ENCODE results near the gene ADORA2B.
"Not testable (repeated sequence)": the region's sequence is repeated elsewhere in the genome, so short reads cannot be mapped to it uniquely, and the experiment has no call there.

ADORA2B gene

GRCh38 chr17:15944759-15945526 lies at the start of gene ADORA2B:
Gene ADORA2B (plus strand): TSS chr17:15945130. CDS start chr17:15945249, 119 bp downstream.
- DNase-seq (ENCODE audit: low read depth in 2 of 2): no peak

DNA sequence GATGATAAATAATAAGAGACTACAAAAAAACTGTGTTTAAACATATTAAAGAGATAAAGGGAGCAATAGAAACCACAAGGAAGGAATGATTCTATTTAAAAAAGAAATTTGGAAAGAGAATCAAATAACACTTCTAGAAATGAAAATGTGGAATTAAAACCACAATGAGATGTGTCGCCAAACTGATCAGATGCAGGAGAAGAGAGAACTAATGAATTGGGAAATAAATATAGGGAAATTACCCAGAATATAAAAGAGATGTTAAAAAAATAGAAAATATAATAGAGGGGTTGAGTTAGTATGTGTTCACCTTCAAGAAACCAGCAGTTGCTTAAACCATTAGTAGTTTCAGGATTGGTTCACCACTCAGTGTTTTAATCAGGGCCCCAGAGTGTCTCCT lies 48.7 kb upstream of the ADORA2B start:
- DNase-seq (ENCODE audit: low read depth in 2 of 2): no peak

DNA sequence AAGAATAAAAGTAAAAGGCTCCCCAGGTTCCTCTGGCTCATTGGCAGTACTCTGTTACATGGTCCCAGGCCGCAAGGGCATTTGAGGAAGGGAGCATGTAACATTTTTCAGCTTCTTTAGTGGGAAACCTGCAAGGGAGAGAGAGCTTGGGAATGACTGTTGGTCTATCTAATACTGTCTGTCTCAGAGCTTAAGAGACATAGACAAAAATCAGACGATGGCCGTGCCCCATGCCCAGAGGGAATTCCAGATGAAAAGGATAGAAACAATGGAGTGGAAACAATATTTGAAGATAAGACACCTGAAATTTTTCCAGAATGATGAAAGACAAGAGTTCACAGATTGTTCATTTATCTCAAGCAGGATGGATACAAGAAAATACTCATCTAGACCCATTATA lies 48.1 kb upstream of the ADORA2B start:
- DNase-seq (ENCODE audit: low read depth in 2 of 2): no peak

- DNase-seq (ENCODE audit: low read depth in 2 of 2): not testable (repeated sequence)
Measured at GRCh38 chr17:15899596-15899995, 45.3 kb upstream of the ADORA2B start.

DNA sequence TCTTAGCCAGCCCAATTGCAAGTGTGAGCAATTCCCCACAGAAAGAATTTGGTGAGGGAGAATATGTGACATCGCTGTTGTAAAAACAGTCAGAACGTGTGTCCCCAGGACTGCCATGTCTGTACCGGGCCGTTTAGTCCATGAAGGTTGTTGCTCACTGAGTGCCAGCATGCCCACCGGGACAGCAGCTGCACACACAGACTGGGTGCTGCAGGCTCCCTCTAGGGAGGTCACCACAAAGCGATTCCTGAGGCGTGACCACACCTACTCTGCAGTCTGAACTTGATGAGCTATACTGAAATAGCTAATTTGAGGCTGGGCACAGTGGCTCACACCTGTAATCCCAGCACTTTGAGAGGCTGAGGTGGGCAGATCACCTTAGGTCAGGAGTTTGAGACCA lies 44.1 kb upstream of the ADORA2B start:
- no peak for DNase-seq (ENCODE audit: low read depth in 2 of 2)

GRCh38 chr17:15905236-15905635 lies 39.7 kb upstream of the ADORA2B start:
- not testable (repeated sequence) for DNase-seq (ENCODE audit: low read depth in 2 of 2)

- DNase-seq (ENCODE audit: low read depth in 2 of 2): no peak
Measured at GRCh38 chr17:15907290-15907689, 37.6 kb upstream of the ADORA2B start.

GRCh38 chr17:15908378-15908777 lies 36.6 kb upstream of the ADORA2B start:
- no peak for DNase-seq (ENCODE audit: low read depth in 2 of 2)

- no peak for DNase-seq (ENCODE audit: low read depth in 2 of 2)
Measured at GRCh38 chr17:15909481-15909991, 35.4 kb upstream of the ADORA2B start.

DNA sequence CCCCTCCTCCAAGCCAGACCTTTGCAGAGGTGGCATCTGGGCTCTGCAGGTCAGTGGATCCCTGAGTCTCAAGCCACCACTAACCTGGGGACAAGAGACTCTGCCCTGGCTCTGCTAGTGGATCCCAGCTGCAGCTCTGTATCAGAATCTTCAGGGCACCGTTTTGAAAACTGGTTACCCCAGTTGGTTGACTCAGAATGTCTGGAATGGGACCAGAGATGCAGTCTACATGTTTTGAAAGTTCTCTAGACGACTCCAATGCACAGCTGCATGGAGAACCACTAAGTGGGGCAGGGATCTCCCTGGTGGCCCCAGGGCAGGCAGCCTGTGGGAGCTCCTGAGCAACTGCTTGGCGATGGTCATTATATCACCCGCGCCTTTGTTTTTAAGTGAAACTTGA lies 34.1 kb upstream of the ADORA2B start:
- no peak for DNase-seq (ENCODE audit: low read depth in 2 of 2)

GRCh38 chr17:15911701-15912100 lies 33.2 kb upstream of the ADORA2B start:
- not testable (repeated sequence) for DNase-seq (ENCODE audit: low read depth in 2 of 2)

DNA sequence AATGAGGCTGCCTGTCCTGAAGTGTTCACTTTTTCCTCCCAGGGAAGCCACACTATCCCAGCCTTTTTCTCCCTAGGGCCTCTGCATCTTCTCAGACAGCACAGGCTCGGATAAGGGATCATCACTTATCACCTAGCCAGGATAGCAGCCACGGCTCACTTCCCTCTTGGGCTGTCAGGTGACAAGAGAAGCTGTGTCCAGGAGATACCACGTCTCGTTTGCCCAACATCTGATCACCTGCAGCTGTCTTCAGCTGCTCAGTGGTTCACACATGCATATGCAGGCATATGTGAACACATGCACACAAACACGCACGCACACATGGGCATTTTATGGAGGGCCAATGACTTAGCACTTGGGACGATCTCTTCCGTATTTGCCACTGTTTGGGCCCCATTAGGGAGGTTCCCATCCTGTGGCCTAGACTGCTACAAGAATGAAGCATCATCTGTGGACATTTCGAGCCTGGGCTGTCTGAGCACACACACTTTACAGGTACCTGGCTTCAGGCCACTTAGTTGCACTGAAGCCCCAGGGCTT lies 32.4 kb upstream of the ADORA2B start:
- no peak for DNase-seq (ENCODE audit: low read depth in 2 of 2)

DNA sequence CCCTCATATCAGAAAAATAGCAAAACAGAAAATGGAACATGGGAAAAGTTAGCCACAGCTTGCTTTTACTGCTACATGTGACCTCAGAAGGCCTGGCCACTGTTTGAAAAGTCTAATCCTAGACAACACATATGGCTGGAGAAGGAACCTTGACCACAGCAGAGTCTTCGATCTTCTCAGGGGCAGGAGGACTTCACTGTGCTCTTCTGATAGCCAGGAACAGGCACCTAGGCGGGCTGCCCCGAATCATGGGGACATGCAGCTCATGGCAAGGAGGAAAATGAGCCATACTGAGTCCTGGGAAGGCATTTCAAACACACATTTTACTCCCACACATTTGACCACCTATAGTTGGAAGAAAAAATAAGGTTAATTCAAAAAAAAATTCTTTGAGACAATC lies 31.1 kb upstream of the ADORA2B start:
- DNase-seq (ENCODE audit: low read depth in 2 of 2): no peak

DNA sequence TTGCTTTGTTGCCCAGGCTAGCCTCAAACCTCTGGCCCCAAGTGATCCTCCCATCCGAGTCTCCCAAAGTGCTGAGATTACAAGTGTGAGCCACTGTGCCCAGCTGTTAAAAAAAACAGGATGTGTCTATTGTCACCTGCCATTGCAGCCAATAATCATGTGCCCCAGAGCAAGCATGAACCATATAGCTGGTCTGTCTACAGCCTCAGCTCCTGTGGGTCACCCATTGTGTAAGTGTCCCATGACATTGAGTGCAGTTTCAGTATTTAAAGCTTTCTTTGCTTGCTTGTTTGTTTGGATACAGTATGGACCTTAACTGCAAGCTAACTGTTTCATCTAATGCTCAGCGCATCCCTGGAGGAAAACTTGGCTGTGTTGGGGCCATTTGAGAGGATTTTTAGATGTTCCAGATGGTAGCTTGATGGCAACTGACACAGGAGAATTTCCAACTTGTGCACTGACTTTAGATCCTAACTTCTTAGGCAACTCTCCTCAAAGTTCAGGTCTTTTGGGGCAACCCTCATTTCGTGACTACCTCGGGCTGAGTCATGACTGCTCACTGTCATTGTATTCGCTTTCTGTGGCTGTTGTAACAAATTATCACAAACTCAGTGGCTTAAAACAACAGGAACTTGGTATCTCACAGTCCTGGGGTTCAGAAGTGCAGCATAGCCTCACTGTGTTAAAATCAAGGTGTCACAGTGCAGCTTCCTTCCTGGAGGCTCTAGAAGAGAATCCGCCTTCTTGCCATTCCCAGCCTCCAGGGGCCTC lies 30.3 kb upstream of the ADORA2B start:
- no peak for DNase-seq (ENCODE audit: low read depth in 2 of 2)

GRCh38 chr17:15915961-15916360 lies 29.0 kb upstream of the ADORA2B start:
- DNase-seq (ENCODE audit: low read depth in 2 of 2): no peak

GRCh38 chr17:15917021-15917437 lies 27.9 kb upstream of the ADORA2B start:
- no peak for DNase-seq (ENCODE audit: low read depth in 2 of 2)

GRCh38 chr17:15917438-15918027 lies 27.4 kb upstream of the ADORA2B start:
- no peak for DNase-seq (ENCODE audit: low read depth in 2 of 2)

GRCh38 chr17:15918261-15918660 lies 26.7 kb upstream of the ADORA2B start:
- no peak for DNase-seq (ENCODE audit: low read depth in 2 of 2)

DNA sequence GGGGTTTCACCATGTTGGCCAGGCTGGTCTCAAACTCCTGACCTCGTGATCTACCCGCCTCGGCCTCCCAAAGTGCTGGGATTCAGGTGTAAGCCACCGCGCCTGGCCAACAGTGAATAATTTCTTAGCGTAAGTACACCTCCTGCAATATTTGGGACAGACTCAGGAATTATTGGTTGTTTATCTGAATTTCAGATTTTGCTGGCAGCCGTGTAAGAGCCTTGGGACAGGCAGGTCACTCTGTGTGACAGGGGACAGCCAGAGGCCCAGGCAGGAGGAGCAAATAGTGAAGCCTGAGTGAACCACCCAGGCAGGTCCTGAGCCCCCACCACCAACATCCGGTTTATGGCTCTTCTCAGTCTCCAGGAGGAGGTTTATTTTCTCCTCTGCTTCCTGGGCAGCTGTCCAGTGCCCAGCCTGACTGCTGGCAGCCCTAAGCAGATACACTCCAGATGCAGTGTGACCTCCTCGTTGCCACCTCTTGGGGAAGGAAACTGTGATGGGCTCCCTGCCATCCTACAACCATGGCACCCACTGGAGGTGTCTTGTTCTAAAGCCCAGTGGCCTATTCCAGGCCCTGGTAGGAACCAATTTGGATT lies 26.2 kb upstream of the ADORA2B start:
- no peak for DNase-seq (ENCODE audit: low read depth in 2 of 2)

- DNase-seq (ENCODE audit: low read depth in 2 of 2): no peak
Measured at GRCh38 chr17:15919466-15919865, 25.5 kb upstream of the ADORA2B start.

DNA sequence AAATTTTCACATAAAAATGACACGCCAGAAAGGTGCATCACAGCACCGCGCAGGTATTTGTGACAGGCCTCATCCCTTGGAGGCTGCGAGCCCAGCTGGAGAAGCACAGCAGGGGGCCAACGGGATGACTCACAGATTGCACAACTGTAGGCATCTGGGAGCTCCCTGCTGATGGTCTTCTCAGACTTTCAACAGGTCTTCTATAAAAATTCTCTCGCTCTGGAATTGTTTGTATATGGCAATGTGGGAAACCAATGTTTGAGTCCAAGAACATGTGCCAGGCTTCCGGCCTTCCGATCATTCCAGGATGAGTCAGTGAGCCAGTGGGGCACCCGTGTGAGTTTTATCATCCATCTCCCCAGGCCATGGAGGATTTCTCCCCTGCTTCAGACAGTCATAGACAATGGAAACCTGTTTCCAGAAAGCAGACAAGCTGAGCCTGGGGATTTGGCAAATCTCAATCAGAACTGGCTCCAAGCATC lies 24.1 kb upstream of the ADORA2B start:
- no peak for DNase-seq (ENCODE audit: low read depth in 2 of 2)

DNA sequence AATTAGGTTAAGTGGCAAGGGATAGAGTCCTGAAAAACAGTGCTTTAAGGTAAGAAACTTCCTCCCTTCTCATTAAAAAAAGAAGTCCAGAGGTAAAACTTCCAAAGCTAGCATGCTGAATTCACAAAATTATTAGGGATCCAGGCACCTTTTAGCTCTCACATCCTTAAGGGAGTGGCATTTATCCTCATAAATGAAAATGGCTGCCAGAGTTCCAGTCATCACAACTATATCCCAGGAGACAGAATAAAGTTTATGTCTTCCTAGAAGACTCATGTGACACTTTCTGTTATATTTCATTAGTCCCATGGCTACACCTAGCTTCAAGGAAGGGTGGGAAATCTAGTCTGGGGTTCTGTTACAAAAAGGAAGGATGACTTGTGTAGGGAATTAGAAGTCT lies 23.3 kb upstream of the ADORA2B start:
- no peak for DNase-seq (ENCODE audit: low read depth in 2 of 2)
